Measurements from ENCODE around the gene ANKRD65. TPM values are rescaled to one million over a fixed set of nuclear protein-coding genes. Genes with fewer than 3 reads are reported as not detected.

The ANKRD65 gene
- total RNA-seq, 3 donors from 2014 or later (not counting 1 experiment from before 2014, with no cell fraction given) = not detected

GRCh38 chr1:1390675-1391074 lies 30.4 kb downstream of the ANKRD65 start:
- Histone ChIP-seq H3K36me3 (ENCODE audit: control insufficient read depth, insufficient read depth, low read length) (peaks cover 89% of the 10 kb centered on the region), H3K27ac (ENCODE audit: low read length) (no peak overlapping the region), H3K9me3 (ENCODE audit: control insufficient read depth, insufficient read depth, low read length) (no peaks in the 10 kb centered on the region), H3K27me3 (ENCODE audit: control insufficient read depth, insufficient read depth, low read length) (no peaks in the 10 kb centered on the region), H3K4me1 (ENCODE audit: control insufficient read depth, insufficient read depth, low read length) (no peaks in the 10 kb centered on the region), H3K4me3 (ENCODE audit: low read length) (no peak overlapping the region)
- Mint-ChIP-seq H3K36me3 (peaks cover 15% of the 10 kb centered on the region), H3K27ac (no peak overlapping the region), H3K4me3 (no peak overlapping the region), H3K9me3 (no peaks in the 10 kb centered on the region), H3K27me3 (ENCODE audit: low read depth in 2 of 2) (no peaks in the 10 kb centered on the region), H3K4me1 (peaks cover 6 to 14% of the 10 kb centered on the region in 2 donors)
- ATAC-seq (no peak), DNase-seq (no peak)
- intact Hi-C loops (cut with micrococcal nuclease) = no loop called here
- 98% methylated on average over 12 of the region's 12 CpGs for WGBS (ENCODE audit: insufficient coverage)
- TF ChIP-seq CTCF (IDR thresholded peaks at IDR 0.05) = no peak

- no peak overlapping the region for H3K27ac Mint-ChIP-seq
- ATAC-seq (no peak), DNase-seq (no peak)
- Histone ChIP-seq H3K27me3 (ENCODE audit: control insufficient read depth, insufficient read depth, low read length) (no peaks in the 10 kb centered on the region), H3K36me3 (ENCODE audit: control insufficient read depth, insufficient read depth, low read length) (peaks cover 71% of the 10 kb centered on the region), H3K9me3 (ENCODE audit: control insufficient read depth, insufficient read depth, low read length) (no peaks in the 10 kb centered on the region), H3K4me1 (ENCODE audit: control insufficient read depth, insufficient read depth, low read length) (no peaks in the 10 kb centered on the region), H3K4me3 (ENCODE audit: low read length) (no peak overlapping the region), H3K27ac (ENCODE audit: low read length) (no peak overlapping the region)
- no peaks in the 10 kb centered on the region for H3K9me3 Mint-ChIP-seq
- 95% methylated on average over 16 of the region's 16 CpGs for WGBS (ENCODE audit: insufficient coverage)
- H3K4me1 Mint-ChIP-seq = peaks cover 0 to 9% of the 10 kb centered on the region in 2 donors
- no peak overlapping the region for H3K4me3 Mint-ChIP-seq
- TF ChIP-seq CTCF (IDR thresholded peaks at IDR 0.05) = no peak
- H3K27me3 Mint-ChIP-seq (ENCODE audit: low read depth in 2 of 2) = no peaks in the 10 kb centered on the region
- H3K36me3 Mint-ChIP-seq = peaks cover 9% of the 10 kb centered on the region
- intact Hi-C loops (cut with micrococcal nuclease) = no loop called here
Measured at GRCh38 chr1:1388078-1388472, 33.0 kb downstream of the ANKRD65 start.

- Mint-ChIP-seq H3K4me1 (peaks cover 0 to 7% of the 10 kb centered on the region in 2 donors), H3K27ac (no peak overlapping the region), H3K36me3 (peaks cover 6% of the 10 kb centered on the region), H3K9me3 (no peaks in the 10 kb centered on the region), H3K27me3 (ENCODE audit: low read depth in 2 of 2) (no peaks in the 10 kb centered on the region), H3K4me3 (no peak overlapping the region)
- Histone ChIP-seq H3K4me1 (ENCODE audit: control insufficient read depth, insufficient read depth, low read length) (no peaks in the 10 kb centered on the region), H3K36me3 (ENCODE audit: control insufficient read depth, insufficient read depth, low read length) (peaks cover 64% of the 10 kb centered on the region), H3K27ac (ENCODE audit: low read length) (no peak overlapping the region), H3K4me3 (ENCODE audit: low read length) (no peak overlapping the region), H3K9me3 (ENCODE audit: control insufficient read depth, insufficient read depth, low read length) (no peaks in the 10 kb centered on the region), H3K27me3 (ENCODE audit: control insufficient read depth, insufficient read depth, low read length) (no peaks in the 10 kb centered on the region)
- no peak for TF ChIP-seq CTCF (IDR thresholded peaks at IDR 0.05)
- ATAC-seq = no peak
- 98% methylated on average over 50 of the region's 50 CpGs for WGBS (ENCODE audit: insufficient coverage)
- no peak for DNase-seq
- intact Hi-C loops (cut with micrococcal nuclease) = no loop called here
Measured at GRCh38 chr1:1387098-1388077, 33.7 kb downstream of the ANKRD65 start.
